Epithelial cell of proximal tubule (primary cell): ENCODE results near the gene GMPR. TPM values are rescaled to one million over a fixed set of nuclear protein-coding genes. Genes with fewer than 3 reads are reported as not detected.

Experiments
- DNase-seq: peaks from one replicate; pipeline ENCODE4 v3.0.0-alpha.2; 2011; ENCODE audit warnings: low read depth
- H3K4me3 ChIP-seq: 2 replicates; pipeline ENCODE4 v1.5.1; 2011; ENCODE audit warnings: low read depth, mild to moderate bottlenecking, low read length
- total RNA-seq: library from RNA; depleted of rRNA; stranded (reverse); fragments of >200 nt; gene quantifications from 2 replicates; pipeline ENCODE4 v1.2.3, GENCODE V29; 2015
- TF ChIP-seq, protein P1 (sequence below): conservative IDR thresholded peaks from 2 replicates; pipeline ENCODE4 v1.5.1; 2012; ENCODE audit warnings: low read depth, mild to moderate bottlenecking, low read length

Gene GMPR
- total RNA-seq, 1 donor from 2014 or later, result 0.81 TPM

DNA sequence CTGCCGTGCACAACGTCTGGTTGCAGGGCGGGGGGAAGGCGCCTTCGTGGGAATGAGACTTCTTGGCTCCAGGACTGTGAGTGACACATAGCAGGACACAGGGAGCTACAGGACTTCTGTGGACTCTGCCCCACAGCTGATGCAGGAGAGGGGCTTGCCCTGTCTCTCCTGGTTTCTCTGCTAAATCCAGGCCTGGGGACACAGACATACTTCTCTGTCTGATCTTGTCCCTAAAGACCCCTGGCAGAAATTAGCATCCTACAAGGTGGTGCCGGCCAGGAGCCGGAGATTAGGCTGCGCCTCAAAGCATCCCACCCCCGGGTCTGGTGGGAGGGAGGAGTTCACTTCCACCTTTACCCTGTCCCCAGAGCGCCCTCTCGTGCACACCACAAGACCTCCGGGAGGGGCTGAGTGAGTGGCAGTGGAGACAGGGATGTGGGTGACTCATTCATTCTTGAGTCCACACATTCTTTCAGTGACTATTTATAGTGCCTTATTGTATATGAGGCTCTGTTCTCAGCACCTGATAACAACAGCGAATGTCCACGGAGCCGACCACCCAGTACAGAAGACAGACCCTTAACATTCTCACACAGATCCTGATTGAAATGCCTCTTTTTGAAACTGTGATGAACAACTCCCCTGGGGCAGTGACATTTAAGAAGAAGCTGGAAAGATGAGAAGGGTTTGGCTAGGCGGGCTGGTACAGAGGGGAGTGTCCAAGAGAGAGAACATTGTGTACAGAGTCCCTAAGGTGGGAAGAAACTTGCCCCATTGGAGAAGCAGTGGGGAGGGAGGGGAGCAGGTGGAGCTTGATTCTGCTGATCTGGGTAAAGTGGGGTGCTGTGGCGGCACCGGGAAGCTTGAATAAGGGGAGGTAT, 39.0 kb downstream of the GMPR start:
- TF ChIP-seq, protein P1, sequence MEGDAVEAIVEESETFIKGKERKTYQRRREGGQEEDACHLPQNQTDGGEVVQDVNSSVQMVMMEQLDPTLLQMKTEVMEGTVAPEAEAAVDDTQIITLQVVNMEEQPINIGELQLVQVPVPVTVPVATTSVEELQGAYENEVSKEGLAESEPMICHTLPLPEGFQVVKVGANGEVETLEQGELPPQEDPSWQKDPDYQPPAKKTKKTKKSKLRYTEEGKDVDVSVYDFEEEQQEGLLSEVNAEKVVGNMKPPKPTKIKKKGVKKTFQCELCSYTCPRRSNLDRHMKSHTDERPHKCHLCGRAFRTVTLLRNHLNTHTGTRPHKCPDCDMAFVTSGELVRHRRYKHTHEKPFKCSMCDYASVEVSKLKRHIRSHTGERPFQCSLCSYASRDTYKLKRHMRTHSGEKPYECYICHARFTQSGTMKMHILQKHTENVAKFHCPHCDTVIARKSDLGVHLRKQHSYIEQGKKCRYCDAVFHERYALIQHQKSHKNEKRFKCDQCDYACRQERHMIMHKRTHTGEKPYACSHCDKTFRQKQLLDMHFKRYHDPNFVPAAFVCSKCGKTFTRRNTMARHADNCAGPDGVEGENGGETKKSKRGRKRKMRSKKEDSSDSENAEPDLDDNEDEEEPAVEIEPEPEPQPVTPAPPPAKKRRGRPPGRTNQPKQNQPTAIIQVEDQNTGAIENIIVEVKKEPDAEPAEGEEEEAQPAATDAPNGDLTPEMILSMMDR, result peak; percentile 66
- no peak overlapping the region for H3K4me3 ChIP-seq
- DNase-seq, result peak; percentile 36

DNA sequence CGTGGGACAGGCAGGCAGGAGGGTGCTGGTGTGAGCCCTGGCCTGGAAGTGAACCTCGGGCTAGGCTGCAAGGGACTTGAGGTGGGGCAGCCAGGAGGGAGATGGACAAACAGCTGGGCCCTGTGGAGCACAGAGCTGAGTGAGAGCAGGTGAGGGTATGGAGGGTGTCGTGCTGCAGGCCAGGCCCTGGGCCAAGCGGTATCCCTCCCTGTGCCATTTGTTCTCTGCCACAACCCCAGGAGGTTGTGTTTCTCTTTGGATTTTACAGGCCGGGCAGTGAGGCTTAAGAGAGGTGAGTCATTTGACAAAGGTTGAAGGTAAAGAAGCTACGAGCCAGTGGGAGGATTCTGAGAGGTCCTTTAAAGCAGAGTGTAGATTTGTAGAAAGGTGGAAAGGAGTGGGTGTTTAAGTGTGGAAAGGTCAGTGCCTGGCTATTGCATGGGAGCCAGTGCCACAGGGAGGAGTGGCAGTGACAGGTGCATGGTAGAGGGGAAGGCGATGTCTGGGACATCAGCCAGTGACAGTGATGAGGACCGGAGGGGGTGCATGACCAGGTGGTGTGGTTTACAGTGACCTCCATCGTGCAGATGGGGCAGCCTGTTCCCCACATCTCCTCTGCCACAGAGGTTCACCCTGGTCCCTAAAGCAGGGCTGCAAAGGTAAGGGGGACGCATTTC, 39.8 kb downstream of the GMPR start:
- TF ChIP-seq, protein P1, result no peak
- DNase-seq, result no peak
- no peak overlapping the region for H3K4me3 ChIP-seq

DNA sequence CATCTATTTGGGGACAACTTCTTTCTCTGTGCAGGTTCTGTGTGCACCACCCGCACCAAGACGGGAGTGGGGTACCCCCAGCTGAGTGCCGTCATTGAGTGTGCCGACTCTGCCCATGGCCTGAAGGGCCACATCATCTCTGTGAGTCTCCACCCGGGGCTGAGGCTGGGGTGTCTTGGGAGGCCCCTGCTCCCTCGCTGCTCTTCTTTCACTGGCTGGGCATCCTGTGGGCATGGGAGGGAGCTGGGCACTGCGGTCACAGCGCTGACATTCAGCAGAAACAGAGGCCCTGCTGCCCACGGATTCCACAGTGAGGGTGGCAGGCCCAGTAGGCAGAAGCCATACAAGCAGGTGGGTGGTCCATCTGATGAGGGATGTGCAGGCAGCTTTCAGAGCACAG, 40.4 kb downstream of the GMPR start:
- TF ChIP-seq, protein P1, result no peak
- DNase-seq, result no peak
- H3K4me3 ChIP-seq, result no peak overlapping the region

DNA sequence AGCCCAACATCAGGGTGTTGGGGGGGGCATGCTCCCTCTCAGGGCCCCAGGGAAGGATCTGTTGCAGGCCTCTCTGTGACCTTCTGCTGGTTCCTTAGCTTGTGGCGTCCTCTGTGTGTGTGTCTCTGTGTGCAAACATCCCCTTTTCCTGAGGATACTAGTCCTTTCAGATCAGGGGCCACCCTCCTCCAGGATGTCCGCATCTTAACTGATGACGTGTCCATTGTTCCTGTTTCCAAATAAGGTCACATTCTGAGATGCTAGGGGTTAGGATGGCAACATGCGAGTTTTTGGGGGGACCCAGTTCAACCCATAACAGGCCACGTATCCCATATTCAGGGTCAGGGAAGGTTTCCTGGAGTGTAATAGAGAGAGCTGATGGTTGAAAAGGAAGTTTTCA, 40.9 kb downstream of the GMPR start:
- TF ChIP-seq, protein P1, result no peak

DNA sequence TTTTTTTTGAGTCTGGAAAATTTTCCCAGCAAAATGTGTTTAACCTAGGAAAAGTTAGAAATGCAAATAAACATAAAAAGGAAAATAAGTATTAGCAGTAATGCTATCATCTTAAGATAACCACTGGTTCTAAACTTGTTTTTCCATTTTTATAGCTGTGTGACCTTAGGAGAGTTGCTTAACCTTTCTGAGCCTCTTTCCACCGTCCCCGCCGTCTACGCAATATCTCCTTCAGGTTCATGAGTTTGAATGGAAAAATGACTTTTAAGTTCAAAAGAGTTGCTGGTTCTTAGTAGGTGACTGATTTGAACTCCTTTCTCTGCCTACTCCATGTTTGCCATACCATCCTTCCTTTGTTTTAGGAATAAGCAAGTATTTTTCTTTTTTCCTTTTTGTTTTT, 44.0 kb downstream of the GMPR start:
- TF ChIP-seq, protein P1, result no peak
- no peak overlapping the region for H3K4me3 ChIP-seq
- no peak for DNase-seq

More for the DNA sequence above, 40.9 kb downstream of the GMPR start:
- no peak overlapping the region for H3K4me3 ChIP-seq
- DNase-seq, result no peak

DNA sequence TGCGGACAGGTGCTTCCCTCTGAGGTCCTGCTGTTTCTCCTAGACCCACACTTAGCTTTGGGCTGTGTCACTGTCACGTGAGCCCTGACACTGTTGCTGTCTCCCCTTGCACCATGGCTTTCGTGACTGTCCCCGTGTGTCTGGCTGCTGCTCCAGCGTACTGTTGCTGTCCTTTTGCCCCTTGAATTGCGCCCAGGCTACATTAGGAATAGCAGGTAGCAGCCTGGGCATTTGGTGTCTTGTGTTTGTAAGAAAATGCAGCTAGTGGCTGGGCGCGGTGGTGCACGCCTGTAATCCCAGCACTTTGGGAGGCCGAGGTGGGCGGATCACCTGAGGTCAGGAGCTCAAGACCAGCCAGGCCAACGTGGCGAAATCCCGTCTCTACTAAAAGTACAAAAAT, 46.1 kb downstream of the GMPR start:
- H3K4me3 ChIP-seq, result no peak overlapping the region
- TF ChIP-seq, protein P1, result no peak
- DNase-seq, result no peak
